ENCODE data around the gene NHSL1.

The NHSL1 gene

DNA sequence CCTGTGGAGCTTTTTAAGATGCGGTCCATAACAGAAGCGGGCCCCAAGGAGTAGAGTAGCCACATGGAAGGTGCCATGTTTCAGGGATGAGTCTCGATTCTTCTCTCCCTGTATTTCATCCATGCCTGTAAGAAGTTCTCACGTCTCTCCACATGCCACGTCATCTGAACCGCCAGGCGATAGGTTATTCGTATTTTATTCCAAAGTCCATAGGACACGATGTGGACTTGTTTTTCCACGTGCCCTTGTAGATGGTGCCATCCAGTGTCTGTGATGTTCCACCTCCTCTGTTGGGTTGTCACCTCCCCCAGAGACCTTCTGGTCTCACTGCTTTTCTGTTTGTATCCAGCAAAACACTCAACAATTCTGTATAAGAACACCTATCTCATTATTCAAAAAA is 77.7 kb downstream of the NHSL1 start:
- no peak for DNase-seq

GRCh38 chr6:138421089-138421488 is 78.2 kb downstream of the NHSL1 start:
- DNase-seq = no peak

DNA sequence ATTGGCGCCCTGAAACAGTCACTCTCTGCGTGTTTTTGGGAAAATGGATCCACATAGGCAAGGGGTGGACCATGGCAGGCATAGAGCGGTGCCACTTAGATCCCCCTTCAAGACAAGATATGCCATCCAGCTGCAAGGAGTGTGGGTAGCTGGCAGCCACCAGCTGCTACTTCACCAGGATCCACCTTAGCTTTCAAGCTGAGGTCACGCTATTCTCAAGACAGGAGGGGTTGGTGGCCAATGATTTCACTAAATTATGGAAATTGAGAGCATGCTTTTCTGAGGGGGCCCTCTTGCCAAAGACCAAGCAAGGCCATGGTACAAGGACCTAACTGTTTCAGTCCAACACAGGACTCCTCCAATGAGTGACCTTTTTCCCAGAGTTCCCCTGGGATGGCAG is 78.9 kb downstream of the NHSL1 start:
- no peak for DNase-seq

DNA sequence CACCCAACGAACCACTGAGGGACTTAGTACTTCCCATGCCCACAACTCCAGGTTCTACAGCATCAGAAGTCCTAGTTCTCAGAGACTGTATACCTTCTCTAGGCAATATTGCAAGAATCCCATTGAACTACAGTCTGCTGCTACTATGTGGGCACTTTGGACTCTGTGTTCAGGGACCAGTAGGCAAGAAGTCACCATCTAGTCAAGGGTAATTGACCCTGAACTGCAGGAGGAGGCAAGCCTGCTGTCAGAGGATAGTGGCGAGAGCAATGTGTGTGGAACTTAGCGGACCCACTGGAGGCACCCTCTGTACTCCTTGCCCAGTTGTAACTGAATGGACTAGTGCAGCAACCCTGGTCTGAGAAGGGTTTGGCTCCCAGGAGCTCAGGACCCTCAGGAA is 79.5 kb downstream of the NHSL1 start:
- DNase-seq = no peak

DNA sequence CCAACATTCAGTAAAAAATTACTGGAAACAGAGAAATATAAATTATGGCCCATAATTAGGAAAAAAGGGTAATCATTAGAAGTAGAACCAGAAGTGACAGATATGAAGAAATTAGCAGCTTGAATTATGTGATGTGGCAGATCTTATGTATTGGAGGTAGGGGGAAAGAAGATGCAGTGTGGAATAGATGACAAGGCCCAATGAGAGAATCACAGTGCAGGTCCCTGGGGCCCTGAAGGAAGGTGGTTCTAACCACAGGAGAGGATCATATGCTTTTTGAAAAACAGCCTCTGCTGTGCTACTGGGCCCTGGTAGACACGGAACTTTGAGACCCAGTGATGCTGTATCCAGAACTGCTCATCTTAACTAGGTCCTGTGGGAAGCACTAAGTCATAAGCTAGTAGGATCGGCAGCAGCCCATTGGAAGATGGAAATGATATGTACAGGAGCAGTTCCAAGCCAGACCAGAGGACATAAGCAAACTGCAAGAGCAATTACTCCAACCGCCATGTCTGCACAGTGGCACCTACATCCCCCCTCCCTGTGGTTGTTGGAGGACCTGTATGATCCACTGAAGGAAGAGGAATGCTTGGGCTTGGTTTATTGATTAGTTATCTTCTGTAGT is 81.1 kb downstream of the NHSL1 start:
- DNase-seq = no peak

DNA sequence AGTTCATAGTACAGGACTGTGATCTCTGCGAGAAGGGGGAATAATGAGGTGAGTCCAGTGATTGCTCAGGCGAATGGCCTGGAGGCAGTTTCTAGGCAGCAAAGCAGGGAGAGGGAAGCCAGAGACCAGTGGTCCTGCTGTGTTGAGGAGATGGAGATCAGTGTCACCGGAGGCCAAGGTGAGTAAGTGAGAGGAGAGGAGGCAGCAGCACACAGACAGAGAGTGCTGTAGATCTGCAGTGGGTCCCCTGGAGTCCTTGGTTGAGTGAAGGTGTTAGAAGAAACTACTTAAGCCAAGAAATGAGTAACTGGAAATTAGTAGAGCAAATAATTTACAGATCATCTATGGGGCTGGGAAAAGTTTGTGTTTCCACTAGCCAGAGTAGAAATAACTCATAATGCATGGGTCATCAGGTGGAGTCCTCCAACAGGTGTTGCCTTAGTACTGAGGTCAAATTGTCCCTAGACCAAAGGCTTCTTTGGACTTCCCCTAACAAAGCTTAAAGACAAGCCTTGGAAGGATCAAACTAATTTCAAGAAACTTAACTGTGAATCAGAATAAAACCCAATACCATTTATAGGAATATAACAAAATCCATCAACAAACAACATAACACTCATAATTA is 81.7 kb downstream of the NHSL1 start:
- DNase-seq = no peak

DNA sequence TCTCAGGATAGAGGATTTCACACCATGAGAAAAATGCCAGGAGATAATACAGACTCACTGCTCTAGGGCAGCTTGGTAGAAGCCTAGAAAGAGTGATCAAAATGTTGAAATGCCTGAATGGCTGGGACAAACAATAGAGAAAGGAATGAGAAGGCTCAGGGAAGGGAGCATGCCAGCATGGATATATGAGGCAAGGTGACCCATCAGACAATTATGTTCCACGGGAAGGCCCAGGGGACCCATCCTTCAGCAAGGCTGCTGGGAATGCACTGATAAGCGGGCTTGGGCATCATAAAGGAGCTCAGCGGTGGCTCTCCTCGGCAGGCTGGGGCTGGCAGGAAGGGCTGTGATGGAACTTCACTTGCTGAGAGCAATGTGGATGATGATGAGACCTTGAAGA is 83.1 kb downstream of the NHSL1 start:
- no peak for DNase-seq

- no peak for DNase-seq
These were observed 84.2 kb downstream of the NHSL1 start for GRCh38 chr6:138415125-138415524.

DNA sequence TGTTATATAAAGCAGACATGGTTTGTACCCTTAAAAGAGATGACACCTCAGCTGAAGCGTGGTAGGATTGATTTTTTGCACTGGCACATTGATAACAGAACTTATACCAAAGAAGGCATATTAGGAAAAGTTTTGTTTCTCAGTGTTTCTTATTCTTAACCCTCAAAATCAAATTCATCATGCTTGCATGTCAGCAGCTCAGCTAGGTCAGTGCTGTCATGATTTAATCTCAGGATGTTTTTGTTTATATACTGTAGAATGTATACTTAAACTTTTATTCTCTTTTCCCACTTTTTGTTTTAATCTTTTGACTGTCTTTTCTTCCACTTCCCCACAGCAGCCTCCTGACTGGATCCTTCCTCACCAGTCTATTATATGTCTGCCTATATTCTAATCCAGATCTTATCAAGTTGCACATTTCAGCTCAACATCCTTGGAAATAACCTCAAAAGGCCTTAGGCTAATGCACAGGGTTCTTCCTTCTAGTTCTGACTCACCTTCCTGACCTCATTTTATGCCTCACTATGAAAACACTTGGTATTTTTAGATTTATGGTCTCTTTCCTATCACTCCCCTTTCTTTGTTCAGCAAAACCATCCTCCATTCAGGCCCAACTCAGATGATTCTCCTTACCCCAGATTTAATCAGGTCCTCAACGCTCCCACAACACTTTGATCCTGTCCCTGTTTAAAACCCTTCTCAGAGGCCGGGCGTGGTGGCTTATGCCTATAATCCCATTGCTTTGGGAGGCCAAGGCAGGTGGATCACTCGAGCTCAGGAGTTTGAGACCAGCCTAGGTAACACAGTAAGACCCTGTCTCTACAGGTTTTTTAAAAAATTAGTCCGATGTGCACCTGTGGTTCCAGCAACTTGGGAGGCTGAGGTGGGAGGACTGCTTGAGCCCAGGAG is 88.1 kb downstream of the NHSL1 start:
- no peak for DNase-seq

GRCh38 chr6:138410048-138410735 is 89.1 kb downstream of the NHSL1 start:
- no peak for DNase-seq

DNA sequence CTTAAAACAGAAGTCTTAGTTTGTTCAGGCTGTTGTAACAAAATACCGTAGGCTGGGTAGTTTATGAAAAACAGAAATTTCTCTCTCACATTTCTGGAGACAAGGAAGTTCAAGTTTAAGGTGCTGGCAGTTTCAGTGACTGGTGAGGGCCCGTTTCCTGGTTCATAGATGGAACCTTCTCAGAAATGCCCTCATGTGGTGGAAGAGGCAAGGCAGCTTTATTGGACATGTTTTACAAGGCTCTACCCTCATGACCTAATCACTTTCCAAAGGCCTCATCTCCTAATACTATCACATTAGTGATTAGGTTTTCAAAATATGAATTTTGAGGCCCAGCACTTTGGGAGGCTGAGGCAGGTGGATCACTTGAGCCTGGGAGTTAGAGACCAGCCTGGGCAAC is 92.9 kb downstream of the NHSL1 start:
- no peak for DNase-seq

GRCh38 chr6:138405816-138406413 is 93.4 kb downstream of the NHSL1 start:
- DNase-seq = no peak

DNA sequence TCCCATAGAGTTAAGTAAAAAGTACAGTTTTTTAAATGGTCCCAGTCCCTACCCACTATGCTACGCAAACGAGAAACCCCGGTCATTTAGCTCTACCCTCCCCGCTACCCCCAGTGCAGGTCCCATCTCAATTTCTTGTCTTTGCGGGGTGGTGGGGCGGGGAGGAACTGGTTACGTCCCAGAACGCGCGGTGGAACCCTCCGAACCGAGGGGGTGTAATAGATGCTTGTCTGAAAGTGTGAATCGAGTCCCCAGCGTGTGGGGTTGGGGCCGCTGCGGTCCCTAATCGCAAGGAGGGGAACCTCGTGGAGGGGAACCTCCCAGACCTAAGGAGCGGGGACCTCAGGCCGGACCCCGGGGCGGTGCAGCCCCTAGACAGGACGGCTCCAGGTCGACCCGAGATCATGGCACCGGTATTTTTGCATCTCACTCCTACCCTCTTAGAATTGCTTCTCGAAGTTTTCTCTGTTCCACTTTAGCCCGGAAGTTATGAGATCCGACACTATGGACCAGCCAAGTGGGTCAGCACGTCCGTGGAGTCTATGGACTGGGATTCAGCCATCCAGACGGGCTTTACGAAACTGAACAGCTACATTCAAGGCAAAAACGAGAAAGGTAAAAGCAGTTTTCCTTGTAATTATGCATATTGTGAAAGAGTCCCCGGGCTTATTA is 94.5 kb downstream of the NHSL1 start:
- peak; percentile 20 for DNase-seq

GRCh38 chr6:138403801-138404665 is 95.3 kb downstream of the NHSL1 start, which contains the start of gene HEBP2:
Gene HEBP2, plus strand, starts transcription at chr6:138404223. Its CDS starts 273 bp downstream, at chr6:138404496.
- DNase-seq = peak; percentile 89

- DNase-seq = peak; percentile 15
These were observed 95.9 kb downstream of the NHSL1 start for GRCh38 chr6:138403324-138403800.

DNA sequence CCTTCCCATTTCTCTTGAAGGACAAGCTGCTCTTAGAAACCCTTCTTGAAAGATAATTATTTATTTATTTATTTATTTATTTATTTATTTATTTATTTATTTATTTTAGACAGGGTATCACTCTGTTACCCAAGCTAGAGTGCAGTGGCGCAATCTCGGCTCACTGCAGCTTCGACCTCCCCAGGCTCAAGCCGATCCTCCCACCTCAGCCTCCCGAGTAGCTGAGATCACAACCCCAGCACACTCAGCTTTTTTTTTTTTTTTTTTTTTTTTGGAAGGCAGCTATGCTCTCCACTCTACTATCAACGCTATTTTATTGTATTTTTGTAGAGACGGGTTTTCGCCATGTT is 96.5 kb downstream of the NHSL1 start:
- DNase-seq = no peak

DNA sequence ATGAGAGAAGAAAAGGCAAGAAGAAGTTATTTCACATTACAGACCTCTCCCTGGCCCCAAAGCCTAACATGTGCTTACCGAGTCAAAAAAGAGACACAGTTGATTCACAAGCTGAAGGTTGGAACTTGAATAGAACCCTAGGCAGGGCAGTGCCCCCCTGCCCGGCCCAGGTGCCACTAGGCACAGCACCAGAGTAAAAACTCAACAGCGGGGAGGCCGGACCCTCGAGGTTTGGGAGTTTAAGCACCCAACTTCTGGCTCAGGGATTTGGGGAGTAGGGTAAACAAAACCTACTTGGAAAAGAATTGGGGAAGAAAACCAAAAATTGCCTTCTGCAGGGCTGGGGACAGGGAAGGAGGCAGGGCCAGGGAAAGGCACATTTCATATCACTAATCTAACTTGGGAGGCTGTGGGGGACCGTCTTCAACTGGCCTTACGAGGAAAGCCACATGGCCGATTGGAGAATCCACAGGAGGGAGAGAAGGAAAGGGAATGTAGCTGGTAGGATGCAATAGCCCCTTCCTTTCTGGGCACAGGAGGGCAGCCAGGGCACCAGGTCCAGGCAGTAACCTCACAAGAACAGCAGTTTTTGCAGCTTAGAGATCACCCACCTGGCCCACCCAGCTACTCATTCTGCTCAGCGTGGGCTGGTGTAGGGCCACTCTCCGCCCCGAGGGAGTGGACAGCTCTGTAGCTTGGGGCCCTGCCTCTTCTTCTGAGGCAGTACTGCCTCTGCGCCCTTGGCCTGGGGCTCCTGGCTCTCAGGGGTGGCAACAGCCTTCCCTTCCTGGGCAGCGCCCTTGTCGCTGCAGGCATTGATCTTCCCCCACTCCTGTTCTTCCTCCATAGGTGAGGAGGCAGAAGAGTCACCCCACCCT is 97.1 kb downstream of the NHSL1 start:
- no peak for DNase-seq

DNA sequence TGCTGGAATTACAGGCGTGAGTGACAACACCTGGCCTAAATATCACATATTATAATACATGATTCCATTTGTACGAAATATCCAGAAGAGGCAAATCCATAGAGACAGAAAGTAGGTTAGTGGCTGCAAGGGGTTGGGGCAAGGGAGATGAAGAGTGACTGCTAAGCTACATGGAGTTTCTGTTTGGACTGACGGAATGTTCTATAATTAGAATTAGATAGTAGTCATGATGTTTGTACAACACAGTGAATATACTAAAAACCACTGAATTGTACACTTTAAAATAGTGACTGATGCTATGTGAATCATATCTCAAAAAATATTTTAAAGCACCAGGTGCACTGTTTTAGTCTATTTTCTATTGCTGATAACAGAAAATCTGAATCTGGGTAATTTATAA is 99.0 kb downstream of the NHSL1 start:
- no peak for DNase-seq

GRCh38 chr6:138397128-138398122 is 101.9 kb downstream of the NHSL1 start:
- DNase-seq = no peak
